ENCODE measurements around the gene ZNF580.

DNA sequence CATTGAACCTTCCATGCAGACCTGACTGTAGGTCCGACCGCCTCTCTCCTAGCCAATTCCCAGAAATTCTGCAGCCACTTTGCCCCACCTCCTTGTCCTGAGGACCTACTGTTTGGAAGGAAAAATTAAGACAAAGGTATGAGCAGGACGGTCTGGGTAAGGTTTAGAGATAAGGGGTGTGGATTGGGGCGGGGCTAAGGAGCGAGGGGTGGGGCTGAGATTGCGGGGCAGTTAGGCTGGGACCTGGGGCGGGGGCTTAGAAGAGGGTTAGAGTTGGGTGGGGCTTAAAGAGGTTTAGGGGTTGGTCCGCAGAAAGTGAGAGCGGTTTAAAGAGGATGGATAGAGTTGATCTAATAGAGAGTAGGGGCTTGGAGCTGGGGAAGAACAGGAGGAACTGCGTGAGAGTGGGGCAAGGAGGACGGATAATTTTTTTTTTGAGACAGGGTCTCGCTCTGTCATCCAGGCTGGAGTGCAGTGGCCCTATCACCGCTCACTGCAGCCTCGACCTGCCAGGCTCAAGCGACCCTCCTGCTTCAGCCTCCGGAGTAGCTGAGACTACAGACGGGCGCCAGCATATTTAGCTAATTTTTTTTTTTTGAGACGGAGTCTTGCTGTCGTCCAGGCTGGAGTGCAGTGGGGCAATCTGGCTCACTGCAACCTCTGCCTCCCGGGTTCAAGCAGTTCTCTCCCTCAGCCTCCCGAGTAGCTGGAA is 37.1 kb upstream of the ZNF580 start:
- TF ChIP-seq, protein P1, sequence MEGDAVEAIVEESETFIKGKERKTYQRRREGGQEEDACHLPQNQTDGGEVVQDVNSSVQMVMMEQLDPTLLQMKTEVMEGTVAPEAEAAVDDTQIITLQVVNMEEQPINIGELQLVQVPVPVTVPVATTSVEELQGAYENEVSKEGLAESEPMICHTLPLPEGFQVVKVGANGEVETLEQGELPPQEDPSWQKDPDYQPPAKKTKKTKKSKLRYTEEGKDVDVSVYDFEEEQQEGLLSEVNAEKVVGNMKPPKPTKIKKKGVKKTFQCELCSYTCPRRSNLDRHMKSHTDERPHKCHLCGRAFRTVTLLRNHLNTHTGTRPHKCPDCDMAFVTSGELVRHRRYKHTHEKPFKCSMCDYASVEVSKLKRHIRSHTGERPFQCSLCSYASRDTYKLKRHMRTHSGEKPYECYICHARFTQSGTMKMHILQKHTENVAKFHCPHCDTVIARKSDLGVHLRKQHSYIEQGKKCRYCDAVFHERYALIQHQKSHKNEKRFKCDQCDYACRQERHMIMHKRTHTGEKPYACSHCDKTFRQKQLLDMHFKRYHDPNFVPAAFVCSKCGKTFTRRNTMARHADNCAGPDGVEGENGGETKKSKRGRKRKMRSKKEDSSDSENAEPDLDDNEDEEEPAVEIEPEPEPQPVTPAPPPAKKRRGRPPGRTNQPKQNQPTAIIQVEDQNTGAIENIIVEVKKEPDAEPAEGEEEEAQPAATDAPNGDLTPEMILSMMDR (IDR thresholded peaks at IDR 0.05) = no peak
- TF ChIP-seq, protein P2, sequence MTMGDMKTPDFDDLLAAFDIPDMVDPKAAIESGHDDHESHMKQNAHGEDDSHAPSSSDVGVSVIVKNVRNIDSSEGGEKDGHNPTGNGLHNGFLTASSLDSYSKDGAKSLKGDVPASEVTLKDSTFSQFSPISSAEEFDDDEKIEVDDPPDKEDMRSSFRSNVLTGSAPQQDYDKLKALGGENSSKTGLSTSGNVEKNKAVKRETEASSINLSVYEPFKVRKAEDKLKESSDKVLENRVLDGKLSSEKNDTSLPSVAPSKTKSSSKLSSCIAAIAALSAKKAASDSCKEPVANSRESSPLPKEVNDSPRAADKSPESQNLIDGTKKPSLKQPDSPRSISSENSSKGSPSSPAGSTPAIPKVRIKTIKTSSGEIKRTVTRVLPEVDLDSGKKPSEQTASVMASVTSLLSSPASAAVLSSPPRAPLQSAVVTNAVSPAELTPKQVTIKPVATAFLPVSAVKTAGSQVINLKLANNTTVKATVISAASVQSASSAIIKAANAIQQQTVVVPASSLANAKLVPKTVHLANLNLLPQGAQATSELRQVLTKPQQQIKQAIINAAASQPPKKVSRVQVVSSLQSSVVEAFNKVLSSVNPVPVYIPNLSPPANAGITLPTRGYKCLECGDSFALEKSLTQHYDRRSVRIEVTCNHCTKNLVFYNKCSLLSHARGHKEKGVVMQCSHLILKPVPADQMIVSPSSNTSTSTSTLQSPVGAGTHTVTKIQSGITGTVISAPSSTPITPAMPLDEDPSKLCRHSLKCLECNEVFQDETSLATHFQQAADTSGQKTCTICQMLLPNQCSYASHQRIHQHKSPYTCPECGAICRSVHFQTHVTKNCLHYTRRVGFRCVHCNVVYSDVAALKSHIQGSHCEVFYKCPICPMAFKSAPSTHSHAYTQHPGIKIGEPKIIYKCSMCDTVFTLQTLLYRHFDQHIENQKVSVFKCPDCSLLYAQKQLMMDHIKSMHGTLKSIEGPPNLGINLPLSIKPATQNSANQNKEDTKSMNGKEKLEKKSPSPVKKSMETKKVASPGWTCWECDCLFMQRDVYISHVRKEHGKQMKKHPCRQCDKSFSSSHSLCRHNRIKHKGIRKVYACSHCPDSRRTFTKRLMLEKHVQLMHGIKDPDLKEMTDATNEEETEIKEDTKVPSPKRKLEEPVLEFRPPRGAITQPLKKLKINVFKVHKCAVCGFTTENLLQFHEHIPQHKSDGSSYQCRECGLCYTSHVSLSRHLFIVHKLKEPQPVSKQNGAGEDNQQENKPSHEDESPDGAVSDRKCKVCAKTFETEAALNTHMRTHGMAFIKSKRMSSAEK (CRISPR knock-in tag; IDR thresholded peaks at IDR 0.05; ENCODE audit: borderline replicate concordance) = no peak
- TF ChIP-seq ELF4 (CRISPR knock-in tag; IDR thresholded peaks at IDR 0.05; ENCODE audit: low read depth) (no peak), FOXP1 (CRISPR knock-in tag; IDR thresholded peaks at IDR 0.05; ENCODE audit: borderline replicate concordance) (no peak), TEAD4 (CRISPR knock-in tag; IDR thresholded peaks at IDR 0.05) (no peak), SMAD4 (CRISPR knock-in tag; IDR thresholded peaks at IDR 0.05) (no peak), ESRRA (CRISPR knock-in tag; IDR thresholded peaks at IDR 0.05; ENCODE audit: borderline replicate concordance) (no peak)
- TF ChIP-seq, protein P3, sequence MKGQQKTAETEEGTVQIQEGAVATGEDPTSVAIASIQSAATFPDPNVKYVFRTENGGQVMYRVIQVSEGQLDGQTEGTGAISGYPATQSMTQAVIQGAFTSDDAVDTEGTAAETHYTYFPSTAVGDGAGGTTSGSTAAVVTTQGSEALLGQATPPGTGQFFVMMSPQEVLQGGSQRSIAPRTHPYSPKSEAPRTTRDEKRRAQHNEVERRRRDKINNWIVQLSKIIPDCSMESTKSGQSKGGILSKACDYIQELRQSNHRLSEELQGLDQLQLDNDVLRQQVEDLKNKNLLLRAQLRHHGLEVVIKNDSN (CRISPR knock-in tag; IDR thresholded peaks at IDR 0.05) = no peak
- TF ChIP-seq, protein P4, sequence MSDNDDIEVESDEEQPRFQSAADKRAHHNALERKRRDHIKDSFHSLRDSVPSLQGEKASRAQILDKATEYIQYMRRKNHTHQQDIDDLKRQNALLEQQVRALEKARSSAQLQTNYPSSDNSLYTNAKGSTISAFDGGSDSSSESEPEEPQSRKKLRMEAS (CRISPR knock-in tag; IDR thresholded peaks at IDR 0.05) = no peak
- TF ChIP-seq, protein P5, sequence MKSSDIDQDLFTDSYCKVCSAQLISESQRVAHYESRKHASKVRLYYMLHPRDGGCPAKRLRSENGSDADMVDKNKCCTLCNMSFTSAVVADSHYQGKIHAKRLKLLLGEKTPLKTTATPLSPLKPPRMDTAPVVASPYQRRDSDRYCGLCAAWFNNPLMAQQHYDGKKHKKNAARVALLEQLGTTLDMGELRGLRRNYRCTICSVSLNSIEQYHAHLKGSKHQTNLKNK (CRISPR knock-in tag; IDR thresholded peaks at IDR 0.05) = no peak
- TF ChIP-seq, protein P6, sequence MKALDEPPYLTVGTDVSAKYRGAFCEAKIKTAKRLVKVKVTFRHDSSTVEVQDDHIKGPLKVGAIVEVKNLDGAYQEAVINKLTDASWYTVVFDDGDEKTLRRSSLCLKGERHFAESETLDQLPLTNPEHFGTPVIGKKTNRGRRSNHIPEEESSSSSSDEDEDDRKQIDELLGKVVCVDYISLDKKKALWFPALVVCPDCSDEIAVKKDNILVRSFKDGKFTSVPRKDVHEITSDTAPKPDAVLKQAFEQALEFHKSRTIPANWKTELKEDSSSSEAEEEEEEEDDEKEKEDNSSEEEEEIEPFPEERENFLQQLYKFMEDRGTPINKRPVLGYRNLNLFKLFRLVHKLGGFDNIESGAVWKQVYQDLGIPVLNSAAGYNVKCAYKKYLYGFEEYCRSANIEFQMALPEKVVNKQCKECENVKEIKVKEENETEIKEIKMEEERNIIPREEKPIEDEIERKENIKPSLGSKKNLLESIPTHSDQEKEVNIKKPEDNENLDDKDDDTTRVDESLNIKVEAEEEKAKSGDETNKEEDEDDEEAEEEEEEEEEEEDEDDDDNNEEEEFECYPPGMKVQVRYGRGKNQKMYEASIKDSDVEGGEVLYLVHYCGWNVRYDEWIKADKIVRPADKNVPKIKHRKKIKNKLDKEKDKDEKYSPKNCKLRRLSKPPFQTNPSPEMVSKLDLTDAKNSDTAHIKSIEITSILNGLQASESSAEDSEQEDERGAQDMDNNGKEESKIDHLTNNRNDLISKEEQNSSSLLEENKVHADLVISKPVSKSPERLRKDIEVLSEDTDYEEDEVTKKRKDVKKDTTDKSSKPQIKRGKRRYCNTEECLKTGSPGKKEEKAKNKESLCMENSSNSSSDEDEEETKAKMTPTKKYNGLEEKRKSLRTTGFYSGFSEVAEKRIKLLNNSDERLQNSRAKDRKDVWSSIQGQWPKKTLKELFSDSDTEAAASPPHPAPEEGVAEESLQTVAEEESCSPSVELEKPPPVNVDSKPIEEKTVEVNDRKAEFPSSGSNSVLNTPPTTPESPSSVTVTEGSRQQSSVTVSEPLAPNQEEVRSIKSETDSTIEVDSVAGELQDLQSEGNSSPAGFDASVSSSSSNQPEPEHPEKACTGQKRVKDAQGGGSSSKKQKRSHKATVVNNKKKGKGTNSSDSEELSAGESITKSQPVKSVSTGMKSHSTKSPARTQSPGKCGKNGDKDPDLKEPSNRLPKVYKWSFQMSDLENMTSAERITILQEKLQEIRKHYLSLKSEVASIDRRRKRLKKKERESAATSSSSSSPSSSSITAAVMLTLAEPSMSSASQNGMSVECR (CRISPR knock-in tag; IDR thresholded peaks at IDR 0.05; ENCODE audit: borderline replicate concordance) = no peak

Measured in WTC11 (cell line).